ENCODE measurements around the gene C3. TPM values are rescaled to one million over a fixed set of nuclear protein-coding genes. Genes with fewer than 3 reads are reported as not detected.
"Not testable (repeated sequence)": the region's sequence is repeated elsewhere in the genome, so short reads cannot be mapped to it uniquely, and the experiment has no call there.

Gene C3
- total RNA-seq, 1 donor from 2014 or later: 71.5 TPM

DNA sequence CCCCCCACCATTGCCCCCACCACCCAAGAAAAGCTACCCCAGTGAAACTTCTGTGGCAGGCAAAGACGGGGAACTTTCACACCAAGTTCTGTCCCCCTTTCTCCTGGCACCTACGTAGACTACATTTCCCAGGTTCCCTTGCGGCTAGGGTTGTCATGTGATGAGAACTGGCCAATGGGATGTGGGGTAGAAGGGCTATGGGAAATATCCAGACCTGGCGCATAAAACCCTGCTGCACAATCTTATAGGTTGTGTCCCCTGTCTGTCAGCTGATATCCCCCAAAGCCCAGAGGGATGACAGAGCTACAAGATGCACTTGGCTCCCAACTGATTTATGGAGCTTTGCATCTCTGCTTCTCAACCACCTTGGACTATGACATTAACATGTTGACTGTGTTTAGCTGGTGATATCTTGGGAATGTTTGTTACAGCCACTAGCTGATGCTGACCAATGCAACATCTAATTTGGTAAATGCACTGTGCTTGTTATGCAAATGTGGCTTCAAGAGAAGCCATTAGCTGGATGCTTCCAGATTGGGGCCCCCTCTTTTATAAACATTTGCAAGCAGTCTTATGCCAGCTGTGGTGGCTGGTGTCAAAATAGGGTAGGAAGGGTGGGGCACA lies 40.7 kb upstream of the C3 start:
- H3K4me1 ChIP-seq (ENCODE audit: control insufficient read depth in 3 of 3, insufficient read depth in 3 of 3, low read length in 3 of 3): peaks cover 0 to 3% (median under 1%) of the 10 kb centered on the region in 3 donors

DNA sequence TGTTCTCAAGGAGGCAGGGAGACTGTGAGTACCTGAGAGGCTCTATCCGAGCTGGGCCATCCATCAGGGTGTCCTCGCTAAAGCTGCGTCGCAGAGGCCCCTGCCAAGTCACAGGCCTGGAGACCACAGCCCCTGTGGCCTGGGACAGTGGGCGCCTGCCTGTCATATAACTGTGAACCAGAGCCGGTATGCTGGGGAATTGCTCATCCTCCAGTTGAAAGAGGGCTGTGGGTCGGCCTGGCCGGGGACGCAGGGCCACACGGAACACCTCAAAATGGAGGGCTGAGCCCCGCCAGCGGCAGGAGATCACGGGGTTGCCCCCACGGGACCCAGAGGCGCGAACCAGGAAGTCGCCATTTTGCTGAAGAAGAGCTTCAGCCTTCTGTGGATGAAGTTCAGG lies 40.2 kb upstream of the C3 start:
- H3K4me3 ChIP-seq (ENCODE audit: low read length in 3 of 3): no peak overlapping the region
- no peaks in the 10 kb centered on the region for H3K4me1 ChIP-seq (ENCODE audit: control insufficient read depth in 3 of 3, insufficient read depth in 3 of 3, low read length in 3 of 3)
- no peak overlapping the region for H3K27ac ChIP-seq (ENCODE audit: low read depth, low read length)
- no peak overlapping the region for H3K9ac ChIP-seq (ENCODE audit: low read depth in 1 of 3, low read length in 3 of 3)
- peaks cover 3 to 12% (median 10%) of the 10 kb centered on the region in 3 donors for H3K27me3 ChIP-seq (ENCODE audit: control insufficient read depth in 3 of 3, insufficient read depth in 3 of 3, low read length in 3 of 3)
- H3K9me3 ChIP-seq (ENCODE audit: control insufficient read depth in 3 of 3, low read length in 3 of 3): peaks cover 0 to 3% (median 0%) of the 10 kb centered on the region in 3 donors
- no peaks in the 10 kb centered on the region for H3K36me3 ChIP-seq (ENCODE audit: control insufficient read depth in 3 of 3, insufficient read depth in 3 of 3, low read length in 3 of 3)

More for the DNA sequence above, 40.7 kb upstream of the C3 start:
- no peak overlapping the region for H3K9ac ChIP-seq (ENCODE audit: low read depth in 1 of 3, low read length in 3 of 3)
- no peak overlapping the region for H3K27ac ChIP-seq (ENCODE audit: low read depth, low read length)
- no peak overlapping the region for H3K4me3 ChIP-seq (ENCODE audit: low read length in 3 of 3)
- H3K27me3 ChIP-seq (ENCODE audit: control insufficient read depth in 3 of 3, insufficient read depth in 3 of 3, low read length in 3 of 3): peaks cover 8 to 18% (median 13%) of the 10 kb centered on the region in 3 donors
- peaks cover 0 to 3% (median 0%) of the 10 kb centered on the region in 3 donors for H3K9me3 ChIP-seq (ENCODE audit: control insufficient read depth in 3 of 3, low read length in 3 of 3)
- H3K36me3 ChIP-seq (ENCODE audit: control insufficient read depth in 3 of 3, insufficient read depth in 3 of 3, low read length in 3 of 3): no peaks in the 10 kb centered on the region

DNA sequence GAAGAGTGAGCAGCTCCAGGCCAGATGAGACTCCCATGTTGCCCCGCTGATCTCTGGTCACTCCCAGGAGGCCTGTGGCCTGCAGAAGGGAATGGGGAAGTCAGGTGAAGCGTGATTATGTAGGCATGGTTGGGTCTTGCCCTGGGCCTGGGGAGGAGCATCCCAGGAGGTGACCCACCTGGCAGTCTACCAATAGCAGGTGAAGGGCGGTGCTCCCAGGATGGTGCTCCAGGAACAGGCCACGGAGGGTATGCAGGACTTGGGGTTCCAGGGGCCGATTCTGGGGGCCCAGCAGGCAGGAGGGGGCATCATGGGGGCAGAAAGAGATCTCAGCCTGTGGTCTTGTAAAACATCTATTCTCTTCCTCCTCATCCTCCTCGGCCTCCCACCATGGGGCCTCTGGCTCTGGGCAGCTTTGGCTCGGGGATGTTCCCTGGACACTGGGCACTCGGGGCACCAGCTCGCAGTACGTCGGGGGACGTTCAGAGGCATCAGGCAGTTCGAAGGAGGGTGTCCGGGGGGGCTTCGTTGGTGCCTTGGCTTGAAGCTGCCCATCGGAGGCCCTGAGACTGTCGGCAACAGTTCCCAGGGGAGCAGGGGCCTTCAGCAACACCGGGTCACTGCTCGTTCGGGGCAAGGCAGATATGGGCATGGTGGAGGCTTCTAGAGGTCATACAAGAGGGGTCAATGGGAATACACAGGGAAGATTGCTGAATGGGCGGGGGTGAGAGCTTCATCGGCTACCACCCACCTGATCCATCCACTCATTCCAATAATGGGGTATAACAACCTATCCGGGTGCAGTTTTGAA lies 34.4 kb upstream of the C3 start:
- no peak overlapping the region for H3K4me3 ChIP-seq (ENCODE audit: low read length in 3 of 3)
- no peaks in the 10 kb centered on the region for H3K9me3 ChIP-seq (ENCODE audit: control insufficient read depth in 3 of 3, low read length in 3 of 3)
- peaks cover 23 to 25% (median 25%) of the 10 kb centered on the region in 3 donors for H3K36me3 ChIP-seq (ENCODE audit: control insufficient read depth in 3 of 3, insufficient read depth in 3 of 3, low read length in 3 of 3)
- H3K27me3 ChIP-seq (ENCODE audit: control insufficient read depth in 3 of 3, insufficient read depth in 3 of 3, low read length in 3 of 3): no peaks in the 10 kb centered on the region
- peaks cover 10 to 16% (median 11%) of the 10 kb centered on the region in 3 donors for H3K4me1 ChIP-seq (ENCODE audit: control insufficient read depth in 3 of 3, insufficient read depth in 3 of 3, low read length in 3 of 3)
- no peak overlapping the region for H3K9ac ChIP-seq (ENCODE audit: low read depth in 1 of 3, low read length in 3 of 3)
- no peak overlapping the region for H3K27ac ChIP-seq (ENCODE audit: low read depth, low read length)

DNA sequence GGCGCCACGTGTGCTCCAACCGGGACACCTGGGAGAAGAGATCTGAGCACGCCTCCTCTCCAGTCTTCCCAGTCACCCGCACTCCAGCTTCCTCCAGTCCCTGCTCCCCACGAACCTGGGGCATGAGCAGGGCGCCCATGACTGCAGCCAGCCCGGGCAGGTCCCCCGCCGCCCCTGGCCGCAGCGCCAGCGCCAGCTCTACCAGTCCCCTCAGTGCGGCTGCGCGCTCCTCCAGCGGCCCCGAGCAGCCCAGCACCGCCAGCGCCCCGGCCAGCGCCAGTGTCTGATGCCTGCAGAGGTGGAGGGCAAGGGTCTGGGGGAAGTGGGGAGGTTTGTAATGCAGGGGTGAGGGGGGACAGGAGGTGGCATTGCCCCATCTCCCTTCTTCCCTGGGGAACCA lies 33.7 kb upstream of the C3 start:
- H3K27me3 ChIP-seq (ENCODE audit: control insufficient read depth in 3 of 3, insufficient read depth in 3 of 3, low read length in 3 of 3): no peaks in the 10 kb centered on the region
- no peak overlapping the region for H3K4me3 ChIP-seq (ENCODE audit: low read length in 3 of 3)
- peaks cover 10 to 16% (median 11%) of the 10 kb centered on the region in 3 donors for H3K4me1 ChIP-seq (ENCODE audit: control insufficient read depth in 3 of 3, insufficient read depth in 3 of 3, low read length in 3 of 3)
- no peaks in the 10 kb centered on the region for H3K9me3 ChIP-seq (ENCODE audit: control insufficient read depth in 3 of 3, low read length in 3 of 3)
- H3K27ac ChIP-seq (ENCODE audit: low read depth, low read length): no peak overlapping the region
- no peak overlapping the region for H3K9ac ChIP-seq (ENCODE audit: low read depth in 1 of 3, low read length in 3 of 3)
- peaks cover 29 to 32% (median 32%) of the 10 kb centered on the region in 3 donors for H3K36me3 ChIP-seq (ENCODE audit: control insufficient read depth in 3 of 3, insufficient read depth in 3 of 3, low read length in 3 of 3)

DNA sequence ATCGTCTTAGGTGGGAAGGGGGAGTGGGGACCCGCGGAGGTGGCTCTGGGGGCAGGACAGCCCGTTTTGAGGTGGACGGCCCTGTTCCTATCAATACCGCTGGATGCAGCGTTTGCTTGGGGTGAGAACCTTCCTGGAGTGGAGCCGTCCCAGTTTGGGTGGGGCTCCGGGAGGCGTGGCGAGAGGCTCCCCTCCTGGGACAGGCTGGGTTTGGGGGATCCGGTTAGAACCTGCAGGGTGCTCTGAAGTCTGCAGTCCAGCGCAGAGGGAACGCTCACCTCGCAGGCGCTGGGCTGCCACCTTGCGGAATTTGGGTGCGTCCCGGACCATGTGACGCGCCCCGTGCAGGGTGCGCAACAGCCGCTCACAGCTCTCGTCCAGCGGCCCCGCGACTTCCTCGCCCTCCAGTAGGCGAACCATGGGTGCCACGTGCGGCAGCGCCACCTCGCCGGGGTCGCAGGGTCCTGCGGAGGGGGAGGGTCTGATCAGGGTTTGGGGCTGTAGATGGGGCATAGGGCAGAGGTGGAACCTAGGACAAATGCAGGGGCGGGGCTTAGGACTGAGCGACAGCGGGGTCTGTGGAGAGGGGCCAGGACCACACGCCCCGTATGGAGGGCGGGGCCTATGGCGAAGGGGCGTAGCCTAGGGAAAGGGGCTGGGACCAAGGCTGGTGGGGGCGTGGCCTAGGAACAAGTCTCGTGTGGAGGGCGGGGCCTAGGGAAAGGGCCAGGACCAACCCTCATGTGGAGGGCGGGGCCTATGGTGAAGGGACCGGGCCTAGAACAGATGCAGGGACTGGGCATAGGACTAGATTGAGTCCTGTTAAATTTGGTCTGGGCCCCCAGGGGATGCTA lies 33.0 kb upstream of the C3 start:
- Histone ChIP-seq H3K9me3 (ENCODE audit: control insufficient read depth in 3 of 3, low read length in 3 of 3) (no peaks in the 10 kb centered on the region), H3K4me1 (ENCODE audit: control insufficient read depth in 3 of 3, insufficient read depth in 3 of 3, low read length in 3 of 3) (peaks cover 10 to 18% (median 13%) of the 10 kb centered on the region in 3 donors), H3K27me3 (ENCODE audit: control insufficient read depth in 3 of 3, insufficient read depth in 3 of 3, low read length in 3 of 3) (no peaks in the 10 kb centered on the region), H3K36me3 (ENCODE audit: control insufficient read depth in 3 of 3, insufficient read depth in 3 of 3, low read length in 3 of 3) (peaks cover 34 to 40% (median 37%) of the 10 kb centered on the region in 3 donors), H3K4me3 (ENCODE audit: low read length in 3 of 3) (peak overlapping the region; percentile 56 to 69 (median 65)), H3K27ac (ENCODE audit: low read depth, low read length) (peak overlapping the region; percentile 56), H3K9ac (ENCODE audit: low read depth in 1 of 3, low read length in 3 of 3) (peak overlapping the region in 2 of 3 donors; percentile 33 to 75)

DNA sequence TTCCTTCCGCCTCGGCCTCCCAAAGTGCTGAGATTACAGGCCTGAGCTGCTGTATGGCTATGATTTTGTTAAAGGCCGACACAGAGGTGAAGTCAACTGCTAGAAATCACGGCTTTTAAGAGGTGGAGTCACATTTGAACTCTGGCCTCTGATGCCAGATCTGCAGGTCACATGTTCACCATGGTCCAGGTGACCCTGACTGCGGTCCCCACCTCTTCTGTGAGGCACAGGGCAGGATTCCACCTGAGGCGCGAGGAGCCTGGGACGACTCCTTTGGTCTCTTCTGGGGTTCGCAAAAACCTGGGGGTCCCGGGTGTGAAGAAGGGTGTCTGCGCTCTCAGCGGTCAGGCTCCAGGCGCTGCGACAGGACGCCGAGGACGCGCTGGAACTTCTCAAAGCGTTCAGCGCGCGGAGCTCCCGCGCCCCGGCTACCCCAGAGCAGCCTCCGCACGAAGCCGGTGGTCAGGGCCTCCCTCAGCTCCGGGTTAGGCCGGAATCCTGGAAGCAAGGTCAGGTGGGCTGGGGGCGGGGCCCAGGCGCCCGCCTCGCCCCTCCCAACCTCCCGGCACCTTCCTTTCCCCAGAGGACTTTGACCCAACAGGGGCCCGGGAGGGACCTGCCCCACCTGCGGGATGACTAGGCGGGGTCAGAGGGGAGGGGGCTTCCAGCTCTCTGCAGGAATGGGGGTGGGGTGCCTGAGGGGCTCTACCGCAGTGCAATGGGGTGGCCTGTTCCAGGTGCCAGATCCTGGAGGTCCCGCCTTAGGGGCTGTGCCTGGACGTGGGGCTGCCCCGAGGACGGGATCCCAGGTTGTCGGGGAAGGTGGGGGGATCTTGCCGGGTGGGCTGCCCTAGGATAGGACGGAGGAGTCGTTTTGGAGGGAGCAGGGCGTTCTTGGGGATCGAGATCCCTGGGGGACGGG lies 32.1 kb upstream of the C3 start:
- Histone ChIP-seq H3K4me1 (ENCODE audit: control insufficient read depth in 3 of 3, insufficient read depth in 3 of 3, low read length in 3 of 3) (peaks cover 12 to 24% (median 13%) of the 10 kb centered on the region in 3 donors), H3K27me3 (ENCODE audit: control insufficient read depth in 3 of 3, insufficient read depth in 3 of 3, low read length in 3 of 3) (no peaks in the 10 kb centered on the region), H3K9ac (ENCODE audit: low read depth in 1 of 3, low read length in 3 of 3) (peak overlapping the region in 2 of 3 donors; percentile 33 to 75), H3K36me3 (ENCODE audit: control insufficient read depth in 3 of 3, insufficient read depth in 3 of 3, low read length in 3 of 3) (peaks cover 34 to 47% (median 42%) of the 10 kb centered on the region in 3 donors), H3K9me3 (ENCODE audit: control insufficient read depth in 3 of 3, low read length in 3 of 3) (no peaks in the 10 kb centered on the region), H3K4me3 (ENCODE audit: low read length in 3 of 3) (peak overlapping the region; percentile 56 to 69 (median 65)), H3K27ac (ENCODE audit: low read depth, low read length) (peak overlapping the region; percentile 56)

DNA sequence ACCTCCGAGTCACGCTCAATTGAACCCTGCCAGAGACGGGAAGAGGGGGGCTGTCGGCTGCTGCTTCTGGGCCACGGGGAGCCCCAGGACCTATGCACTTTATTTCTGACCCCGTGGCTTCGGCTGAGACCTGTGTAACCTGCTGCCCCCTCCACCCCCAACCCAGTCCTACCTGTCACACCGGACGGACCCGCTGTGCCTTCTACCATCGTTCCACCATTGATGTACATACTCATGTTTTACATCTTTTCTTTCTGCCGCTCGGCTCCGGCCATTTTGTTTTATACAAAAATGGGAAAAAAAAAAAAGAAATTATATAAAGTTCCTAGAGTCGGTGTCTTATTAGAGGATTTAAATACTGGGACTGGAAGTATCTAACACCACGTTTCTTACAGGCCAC lies 30.7 kb upstream of the C3 start:
- Histone ChIP-seq H3K27ac (ENCODE audit: low read depth, low read length) (no peak overlapping the region), H3K4me1 (ENCODE audit: control insufficient read depth in 3 of 3, insufficient read depth in 3 of 3, low read length in 3 of 3) (peaks cover 15 to 26% (median 19%) of the 10 kb centered on the region in 3 donors), H3K9me3 (ENCODE audit: control insufficient read depth in 3 of 3, low read length in 3 of 3) (no peaks in the 10 kb centered on the region), H3K27me3 (ENCODE audit: control insufficient read depth in 3 of 3, insufficient read depth in 3 of 3, low read length in 3 of 3) (no peaks in the 10 kb centered on the region), H3K36me3 (ENCODE audit: control insufficient read depth in 3 of 3, insufficient read depth in 3 of 3, low read length in 3 of 3) (peaks cover 45 to 60% (median 53%) of the 10 kb centered on the region in 3 donors), H3K4me3 (ENCODE audit: low read length in 3 of 3) (no peak overlapping the region), H3K9ac (ENCODE audit: low read depth in 1 of 3, low read length in 3 of 3) (no peak overlapping the region)

DNA sequence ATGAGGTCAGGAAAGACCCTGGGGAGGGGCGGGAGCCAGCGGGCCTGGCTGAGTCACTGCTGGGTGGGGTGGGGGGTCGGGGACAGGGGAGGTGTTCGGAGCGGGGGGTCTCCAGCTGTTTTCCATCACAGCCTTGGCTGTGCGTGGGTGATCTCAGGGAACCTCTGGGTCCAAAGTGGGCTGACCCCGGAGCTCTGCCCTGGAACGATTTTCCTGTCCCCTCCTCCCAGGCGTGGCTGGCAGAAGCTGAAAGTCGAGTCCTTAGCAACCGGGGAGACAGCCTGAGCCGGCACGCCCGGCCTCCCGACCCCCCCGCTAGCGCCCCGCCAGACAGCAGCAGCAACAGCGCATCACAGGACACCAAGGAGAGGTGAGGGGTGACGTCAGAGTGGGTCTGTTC lies 29.6 kb upstream of the C3 start:
- Histone ChIP-seq H3K9ac (ENCODE audit: low read depth in 1 of 3, low read length in 3 of 3) (no peak overlapping the region), H3K27ac (ENCODE audit: low read depth, low read length) (peak overlapping the region; percentile 40), H3K9me3 (ENCODE audit: control insufficient read depth in 3 of 3, low read length in 3 of 3) (no peaks in the 10 kb centered on the region), H3K36me3 (ENCODE audit: control insufficient read depth in 3 of 3, insufficient read depth in 3 of 3, low read length in 3 of 3) (peaks cover 52 to 67% (median 59%) of the 10 kb centered on the region in 3 donors), H3K27me3 (ENCODE audit: control insufficient read depth in 3 of 3, insufficient read depth in 3 of 3, low read length in 3 of 3) (no peaks in the 10 kb centered on the region), H3K4me3 (ENCODE audit: low read length in 3 of 3) (no peak overlapping the region), H3K4me1 (ENCODE audit: control insufficient read depth in 3 of 3, insufficient read depth in 3 of 3, low read length in 3 of 3) (peaks cover 21 to 34% (median 28%) of the 10 kb centered on the region in 3 donors)

DNA sequence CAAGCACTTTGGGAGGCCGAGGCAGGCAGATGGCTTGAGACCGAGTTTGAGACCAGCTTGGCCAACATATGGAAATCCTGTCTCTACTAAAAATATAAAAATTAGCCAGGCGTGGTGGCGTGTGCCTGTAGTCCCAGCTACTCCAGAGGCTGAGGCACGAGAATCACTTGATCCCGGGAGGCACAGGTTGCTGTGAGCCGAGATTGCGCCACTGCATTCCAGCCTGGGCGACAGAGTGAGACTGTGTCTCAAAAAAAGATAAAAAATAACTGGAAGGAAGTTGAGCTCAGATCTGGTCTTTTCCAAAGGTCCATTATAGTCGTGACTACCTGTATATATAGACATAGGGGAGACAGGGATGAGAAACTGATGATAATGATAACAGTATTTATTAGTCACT lies 28.1 kb upstream of the C3 start:
- peaks cover 62 to 72% (median 71%) of the 10 kb centered on the region in 3 donors for H3K36me3 ChIP-seq (ENCODE audit: control insufficient read depth in 3 of 3, insufficient read depth in 3 of 3, low read length in 3 of 3)

More for the DNA sequence above, 28.1 kb upstream of the C3 start:
- not testable (repeated sequence) for H3K9me3 ChIP-seq (ENCODE audit: control insufficient read depth in 3 of 3, low read length in 3 of 3); H3K9ac ChIP-seq (ENCODE audit: low read depth in 1 of 3, low read length in 3 of 3); H3K27me3 ChIP-seq (ENCODE audit: control insufficient read depth in 3 of 3, insufficient read depth in 3 of 3, low read length in 3 of 3)
- Histone ChIP-seq H3K27ac (ENCODE audit: low read depth, low read length) (peak overlapping the region; percentile 45), H3K4me1 (ENCODE audit: control insufficient read depth in 3 of 3, insufficient read depth in 3 of 3, low read length in 3 of 3) (peaks cover 33 to 48% (median 41%) of the 10 kb centered on the region in 3 donors), H3K4me3 (ENCODE audit: low read length in 3 of 3) (peak overlapping the region in 1 of 3 donors; percentile 35)

All from skeletal muscle tissue (tissue), 4 donors.